ENCODE measurements around the gene TCF15.
"Not testable (repeated sequence)": the region's sequence is repeated elsewhere in the genome, so short reads cannot be mapped to it uniquely, and the experiment has no call there.

Gene TCF15

GRCh38 chr20:646107-646867 lies 36.2 kb upstream of the TCF15 start:
- no peak overlapping the region for H3K27ac ChIP-seq
- TF ChIP-seq, protein P1, sequence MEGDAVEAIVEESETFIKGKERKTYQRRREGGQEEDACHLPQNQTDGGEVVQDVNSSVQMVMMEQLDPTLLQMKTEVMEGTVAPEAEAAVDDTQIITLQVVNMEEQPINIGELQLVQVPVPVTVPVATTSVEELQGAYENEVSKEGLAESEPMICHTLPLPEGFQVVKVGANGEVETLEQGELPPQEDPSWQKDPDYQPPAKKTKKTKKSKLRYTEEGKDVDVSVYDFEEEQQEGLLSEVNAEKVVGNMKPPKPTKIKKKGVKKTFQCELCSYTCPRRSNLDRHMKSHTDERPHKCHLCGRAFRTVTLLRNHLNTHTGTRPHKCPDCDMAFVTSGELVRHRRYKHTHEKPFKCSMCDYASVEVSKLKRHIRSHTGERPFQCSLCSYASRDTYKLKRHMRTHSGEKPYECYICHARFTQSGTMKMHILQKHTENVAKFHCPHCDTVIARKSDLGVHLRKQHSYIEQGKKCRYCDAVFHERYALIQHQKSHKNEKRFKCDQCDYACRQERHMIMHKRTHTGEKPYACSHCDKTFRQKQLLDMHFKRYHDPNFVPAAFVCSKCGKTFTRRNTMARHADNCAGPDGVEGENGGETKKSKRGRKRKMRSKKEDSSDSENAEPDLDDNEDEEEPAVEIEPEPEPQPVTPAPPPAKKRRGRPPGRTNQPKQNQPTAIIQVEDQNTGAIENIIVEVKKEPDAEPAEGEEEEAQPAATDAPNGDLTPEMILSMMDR (conservative IDR thresholded peaks at IDR 0.05): no peak
- no peak for TF ChIP-seq ZFX (IDR thresholded peaks at IDR 0.05)

- no peak for TF ChIP-seq ZFX (IDR thresholded peaks at IDR 0.05)
- TF ChIP-seq, protein P1 (conservative IDR thresholded peaks at IDR 0.05): peak; percentile 94
- H3K27ac ChIP-seq: no peak overlapping the region
Measured at GRCh38 chr20:645318-646106, 35.4 kb upstream of the TCF15 start.

DNA sequence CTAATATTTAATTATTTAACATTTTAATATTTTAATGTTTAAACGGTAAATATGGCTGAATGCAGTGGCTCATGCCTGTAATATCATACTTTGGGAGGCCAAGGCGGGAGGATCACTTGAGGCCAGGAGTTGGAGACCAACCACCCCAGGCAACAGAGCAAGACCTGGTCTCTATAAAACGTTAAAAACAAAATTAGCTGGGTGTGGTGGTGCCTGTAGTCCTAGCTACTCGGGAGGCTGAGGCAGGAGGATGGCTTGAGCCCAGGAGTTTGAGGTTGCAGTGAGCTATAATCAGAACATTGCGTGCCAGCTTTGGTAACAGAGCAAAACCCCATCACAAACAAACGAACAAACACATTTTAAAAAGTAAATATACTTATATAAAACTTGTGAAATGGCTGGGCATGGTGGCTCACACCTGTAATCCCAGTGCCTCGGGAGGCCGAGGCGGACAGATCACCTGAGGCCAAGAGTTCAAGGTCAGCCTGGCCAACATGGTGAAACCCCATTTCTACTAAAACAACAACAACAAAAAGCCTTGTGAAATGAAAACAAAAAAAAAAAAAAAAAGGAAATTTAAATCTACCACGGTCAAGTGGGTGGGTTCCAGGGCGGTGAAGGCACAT lies 34.7 kb upstream of the TCF15 start:
- no peak overlapping the region for H3K27ac ChIP-seq

GRCh38 chr20:642398-643174 lies 32.5 kb upstream of the TCF15 start:
- TF ChIP-seq ZFX (IDR thresholded peaks at IDR 0.05): no peak
- no peak overlapping the region for H3K27ac ChIP-seq

More for the DNA sequence above, 34.7 kb upstream of the TCF15 start:
- TF ChIP-seq, protein P1 (conservative IDR thresholded peaks at IDR 0.05): no peak
- TF ChIP-seq ZFX (IDR thresholded peaks at IDR 0.05): no peak

- H3K27ac ChIP-seq: not testable (repeated sequence)
Measured at GRCh38 chr20:642013-642397, 31.9 kb upstream of the TCF15 start.

DNA sequence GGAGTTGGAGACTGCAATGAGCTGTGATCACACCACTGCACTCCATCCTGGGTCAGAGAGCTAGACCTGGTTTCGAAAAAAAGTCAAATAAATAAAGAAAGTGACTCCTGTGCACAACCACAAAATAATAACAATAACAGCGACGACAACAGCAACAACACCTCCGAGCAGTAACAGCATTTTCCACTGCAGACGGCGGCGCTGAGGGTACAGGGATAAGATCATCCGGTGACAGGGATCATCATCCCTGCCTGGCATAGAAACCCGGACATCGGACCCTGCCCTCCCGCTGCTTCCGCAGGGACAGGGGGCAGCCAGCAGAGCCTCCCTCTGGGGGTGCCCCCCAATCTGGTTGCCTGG lies 31.4 kb upstream of the TCF15 start:
- H3K27ac ChIP-seq: no peak overlapping the region
- TF ChIP-seq ZFX (IDR thresholded peaks at IDR 0.05): no peak
- TF ChIP-seq, protein P1 (conservative IDR thresholded peaks at IDR 0.05): no peak

DNA sequence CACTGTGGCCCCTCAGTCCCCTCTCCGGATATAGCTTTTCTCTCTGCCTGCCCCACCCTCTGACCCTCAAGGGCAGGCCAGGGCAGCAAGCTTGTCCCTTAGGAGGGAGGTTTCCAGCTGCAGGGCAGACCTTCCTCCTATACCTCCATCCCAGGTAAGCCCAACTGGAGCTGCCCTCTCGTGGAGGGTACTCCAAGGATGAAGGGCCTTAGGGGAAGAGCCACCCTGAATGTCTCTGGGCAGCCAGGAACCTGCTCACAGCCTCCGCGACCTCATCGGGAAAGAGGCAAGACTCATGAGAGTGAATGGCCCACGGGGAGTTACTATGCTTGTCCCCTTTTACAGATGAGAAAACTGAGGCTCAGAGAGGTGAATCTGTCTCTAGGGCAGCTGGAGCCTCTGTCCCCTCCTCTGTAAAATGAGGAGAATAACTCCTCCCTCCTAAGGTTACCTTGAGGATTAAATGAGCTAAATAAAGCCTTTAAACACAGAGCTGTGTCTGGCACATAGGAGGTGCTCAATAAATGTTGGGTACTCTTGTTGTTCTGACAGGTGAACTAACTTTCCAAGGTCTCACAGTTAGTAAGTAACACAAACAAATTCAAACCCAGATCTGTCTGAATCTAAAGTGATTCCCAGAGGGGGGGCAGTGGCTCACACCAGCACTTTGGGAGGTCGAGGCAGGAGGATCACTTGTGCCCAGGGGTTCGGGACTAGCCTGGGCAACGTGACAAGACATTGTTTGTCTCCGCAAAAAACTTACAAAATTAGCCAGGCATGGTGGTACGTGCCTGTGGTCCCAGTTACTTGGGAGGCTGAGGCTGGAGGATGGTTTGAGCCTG lies 30.8 kb upstream of the TCF15 start:
- TF ChIP-seq ZFX (IDR thresholded peaks at IDR 0.05): no peak
- TF ChIP-seq, protein P1 (conservative IDR thresholded peaks at IDR 0.05): no peak
- no peak overlapping the region for H3K27ac ChIP-seq

Measured in C4-2B (cell line).